ENCODE measurements around the gene EFCC1.
"Not testable (repeated sequence)": the region's sequence is repeated elsewhere in the genome, so short reads cannot be mapped to it uniquely, and the experiment has no call there.

Gene EFCC1

GRCh38 chr3:129077222-129077621 is 76.1 kb downstream of the EFCC1 start:
- no peak for DNase-seq (ENCODE audit: low read depth, low spot score)

- no peak for DNase-seq (ENCODE audit: low read depth, low spot score)
These were observed 77.4 kb downstream of the EFCC1 start for GRCh38 chr3:129078510-129078909.

GRCh38 chr3:129081503-129081902 is 80.4 kb downstream of the EFCC1 start:
- no peak for DNase-seq (ENCODE audit: low read depth, low spot score)

- DNase-seq (ENCODE audit: low read depth, low spot score), result no peak
These were observed 80.9 kb downstream of the EFCC1 start for GRCh38 chr3:129082026-129082425.

GRCh38 chr3:129084501-129084900 is 83.4 kb downstream of the EFCC1 start:
- DNase-seq (ENCODE audit: low read depth, low spot score), result no peak

- DNase-seq (ENCODE audit: low read depth, low spot score), result no peak
These were observed 84.1 kb downstream of the EFCC1 start for GRCh38 chr3:129085165-129085715.

- DNase-seq (ENCODE audit: low read depth, low spot score), result no peak
These were observed 84.7 kb downstream of the EFCC1 start for GRCh38 chr3:129085818-129086217.

GRCh38 chr3:129087138-129087702 is 86.1 kb downstream of the EFCC1 start:
- no peak for DNase-seq (ENCODE audit: low read depth, low spot score)

- not testable (repeated sequence) for DNase-seq (ENCODE audit: low read depth, low spot score)
These were observed 86.8 kb downstream of the EFCC1 start for GRCh38 chr3:129087904-129088303.

- DNase-seq (ENCODE audit: low read depth, low spot score), result not testable (repeated sequence)
These were observed 87.2 kb downstream of the EFCC1 start for GRCh38 chr3:129088312-129088711.
